NT2/D1 (cell line): ENCODE data around the gene P2RX6.

Source experiments
- DNase-seq: peaks from one replicate; pipeline ENCODE4 v3.0.0-alpha.2; 2011; ENCODE audit warnings: low read depth, low spot score
- H3K27me3 ChIP-seq: 2 replicates; pipeline ENCODE4 v1.6.0; 2011; ENCODE audit warnings: mild to moderate bottlenecking; ENCODE audit not compliant: insufficient read length, insufficient read depth
- H3K36me3 ChIP-seq: 2 replicates; pipeline ENCODE4 v1.6.1; 2011; ENCODE audit warnings: mild to moderate bottlenecking, low read length, mixed read lengths; ENCODE audit not compliant: insufficient read depth, insufficient read length
- H3K4me1 ChIP-seq: 2 replicates; pipeline ENCODE4 v1.5.1; 2011; ENCODE audit not compliant: insufficient read depth, insufficient read length
- H3K4me3 ChIP-seq: 2 replicates; pipeline ENCODE4 v1.5.1; 2011; ENCODE audit warnings: low read depth; ENCODE audit not compliant: insufficient read length
- H3K9ac ChIP-seq: 2 replicates; pipeline ENCODE4 v1.6.0; 2011; ENCODE audit warnings: low read depth; ENCODE audit not compliant: insufficient read length
- H3K9me3 ChIP-seq: 2 replicates; pipeline ENCODE4 v1.5.1; 2011; ENCODE audit warnings: mild to moderate bottlenecking, low read length; ENCODE audit not compliant: insufficient read depth
- SUZ12 ChIP-seq: IDR thresholded peaks from 2 replicates; pipeline ENCODE4 v1.6.1; 2011; ENCODE audit not compliant: insufficient read length, insufficient read depth; ENCODE audit errors: extremely low read depth
- YY1 ChIP-seq: IDR thresholded peaks from 2 replicates; pipeline ENCODE4 v1.6.1; 2011; ENCODE audit not compliant: insufficient read length, insufficient read depth
- ZNF274 ChIP-seq: IDR thresholded peaks from 2 replicates; pipeline ENCODE4 v1.6.1; 2011; ENCODE audit warnings: mild to moderate bottlenecking, low read depth, low read length

The P2RX6 gene

GRCh38 chr22:21013657-21014201 is 1.2 kb upstream of the P2RX6 start:
- TF ChIP-seq SUZ12 = no peak
- TF ChIP-seq ZNF274 = no peak
- no peak for TF ChIP-seq YY1
- Histone ChIP-seq H3K27me3 (peaks cover 7% of the 10 kb centered on the region), H3K9me3 (no peaks in the 10 kb centered on the region), H3K36me3 (no peaks in the 10 kb centered on the region), H3K4me3 (peak overlapping the region; percentile 62), H3K4me1 (peaks cover 6% of the 10 kb centered on the region), H3K9ac (peak overlapping the region; percentile 79)
- no peak for DNase-seq

DNA sequence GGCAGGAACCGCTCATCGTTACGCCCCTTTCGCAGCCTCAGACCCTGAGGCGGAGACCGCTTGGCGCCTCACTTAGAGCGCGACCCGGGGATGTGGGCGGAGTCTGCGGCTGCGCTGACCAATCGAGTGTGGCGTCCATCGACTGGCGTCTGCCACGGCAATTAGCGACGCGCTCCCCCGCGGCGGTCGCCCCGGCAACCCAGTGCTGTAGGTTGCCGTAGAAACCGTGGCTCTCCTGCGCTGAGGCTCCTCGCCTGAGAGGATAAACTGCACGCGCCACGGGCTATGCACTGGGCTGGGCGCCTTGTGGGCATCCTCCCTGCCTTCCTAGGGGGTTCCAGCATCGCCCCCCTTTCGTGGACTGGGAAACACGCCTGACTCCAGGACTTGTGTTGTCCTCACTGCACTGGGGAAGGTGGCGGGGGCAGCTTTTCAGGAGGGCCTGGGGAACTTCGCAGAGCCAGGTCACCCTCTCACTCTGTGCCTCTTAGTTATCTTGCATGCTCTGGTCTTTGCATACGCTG is 701 bp upstream of the P2RX6 start:
- TF ChIP-seq ZNF274 = no peak
- no peak for TF ChIP-seq SUZ12
- TF ChIP-seq YY1 = no peak
- Histone ChIP-seq H3K9me3 (no peaks in the 10 kb centered on the region; the same call in 1 of the 2 replicates), H3K36me3 (no peaks in the 10 kb centered on the region), H3K27me3 (peaks cover 7% of the 10 kb centered on the region), H3K4me3 (peak overlapping the region; percentile 62), H3K4me1 (peaks cover 6% of the 10 kb centered on the region), H3K9ac (peak overlapping the region; percentile 79)
- DNase-seq = peak; percentile 89

- H3K9me3 ChIP-seq = no peaks in the 10 kb centered on the region; the same call in 1 of the 2 replicates
- no peak overlapping the region for H3K4me3 ChIP-seq
- no peak for DNase-seq
Measured at GRCh38 chr22:21015466-21016006, 571 bp downstream of the P2RX6 start.

GRCh38 chr22:21016644-21017420 is 1.9 kb downstream of the P2RX6 start:
- H3K4me3 ChIP-seq = no peak overlapping the region
- no peaks in the 10 kb centered on the region for H3K36me3 ChIP-seq
- no peak overlapping the region for H3K9ac ChIP-seq
- H3K4me1 ChIP-seq = peaks cover 6% of the 10 kb centered on the region
- H3K9me3 ChIP-seq = no peaks in the 10 kb centered on the region; the same call in 1 of the 2 replicates
- no peak for DNase-seq
- peaks cover 7% of the 10 kb centered on the region for H3K27me3 ChIP-seq
- TF ChIP-seq YY1 (no peak), ZNF274 (no peak), SUZ12 (no peak)

More at GRCh38 chr22:21015466-21016006, 571 bp downstream of the P2RX6 start:
- H3K4me1 ChIP-seq = peaks cover 6% of the 10 kb centered on the region
- TF ChIP-seq SUZ12 (no peak), ZNF274 (no peak), YY1 (no peak)
- H3K27me3 ChIP-seq = peaks cover 7% of the 10 kb centered on the region
- H3K36me3 ChIP-seq = no peaks in the 10 kb centered on the region
- H3K9ac ChIP-seq = peak overlapping the region; percentile 21

- H3K36me3 ChIP-seq = no peaks in the 10 kb centered on the region
- H3K4me1 ChIP-seq = peaks cover 8% of the 10 kb centered on the region
- no peaks in the 10 kb centered on the region for H3K27me3 ChIP-seq
- H3K9ac ChIP-seq = no peak overlapping the region
- no peaks in the 10 kb centered on the region; the same call in 1 of the 2 replicates for H3K9me3 ChIP-seq
- no peak for DNase-seq
- TF ChIP-seq YY1 (no peak), SUZ12 (no peak), ZNF274 (no peak)
- H3K4me3 ChIP-seq = no peak overlapping the region
Measured at GRCh38 chr22:21018314-21018713, 3.3 kb downstream of the P2RX6 start.

DNA sequence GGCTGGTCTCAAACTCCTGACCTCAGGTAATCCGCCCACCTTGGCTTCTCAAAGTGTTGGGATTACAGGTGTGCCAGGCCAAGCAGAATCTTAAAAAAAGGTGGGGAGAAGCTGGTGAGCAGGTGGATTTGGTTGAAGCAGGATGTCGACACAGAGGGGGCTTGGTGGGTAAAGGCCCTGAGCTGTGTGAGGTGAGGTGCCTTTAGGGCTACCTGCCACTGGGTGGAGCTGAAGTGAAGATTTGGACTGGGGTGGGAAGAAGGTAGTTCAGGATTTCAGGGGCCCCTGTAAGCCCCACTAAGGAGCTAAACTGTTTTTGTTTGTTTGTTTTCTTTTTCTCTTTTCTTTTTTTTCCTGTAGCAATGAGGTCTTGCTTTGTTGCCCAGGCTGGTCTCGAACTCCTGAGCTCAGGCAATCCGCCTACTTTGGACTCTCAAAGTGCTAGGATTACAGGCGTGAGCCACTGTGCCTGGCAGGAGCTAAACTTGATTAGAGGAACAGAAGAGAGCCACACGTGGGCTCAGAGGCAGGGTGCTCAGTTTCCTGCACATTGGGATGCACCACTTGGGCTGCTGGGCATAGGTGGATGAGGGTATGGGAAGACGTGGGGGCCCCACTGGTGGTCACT is 6.0 kb downstream of the P2RX6 start:
- H3K27me3 ChIP-seq = no peaks in the 10 kb centered on the region
- DNase-seq = no peak
- H3K9ac ChIP-seq = no peak overlapping the region
- no peaks in the 10 kb centered on the region for H3K36me3 ChIP-seq
- no peak overlapping the region for H3K4me3 ChIP-seq
- H3K4me1 ChIP-seq = peaks cover 11% of the 10 kb centered on the region
- no peak for TF ChIP-seq SUZ12
- no peak for TF ChIP-seq ZNF274
- TF ChIP-seq YY1 = no peak
- H3K9me3 ChIP-seq = no peaks in the 10 kb centered on the region; the same call in 1 of the 2 replicates

DNA sequence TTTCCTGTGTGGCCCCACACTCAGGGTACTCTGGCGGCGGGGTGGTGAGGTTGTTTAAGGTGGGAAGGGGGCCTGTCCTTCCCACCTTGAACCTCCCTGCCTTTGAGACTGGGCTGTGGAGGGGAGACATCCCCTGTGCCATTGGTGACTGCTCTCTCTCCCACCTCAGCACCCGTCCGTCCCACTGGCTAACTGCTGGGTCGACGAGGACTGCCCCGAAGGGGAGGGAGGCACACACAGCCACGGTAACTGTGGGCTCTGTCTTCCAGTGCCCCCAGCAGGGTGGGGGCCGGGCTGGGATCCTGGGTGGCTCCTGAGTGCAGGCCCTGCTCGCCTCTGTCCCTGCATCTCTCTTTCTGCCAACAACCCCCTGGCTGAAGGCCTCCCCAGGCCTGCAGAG is 7.5 kb downstream of the P2RX6 start:
- H3K4me1 ChIP-seq = peaks cover 8% of the 10 kb centered on the region
- no peak overlapping the region for H3K4me3 ChIP-seq
- no peaks in the 10 kb centered on the region for H3K36me3 ChIP-seq
- no peak for DNase-seq
- no peaks in the 10 kb centered on the region for H3K27me3 ChIP-seq
- no peak for TF ChIP-seq ZNF274
- no peak for TF ChIP-seq SUZ12
- TF ChIP-seq YY1 = no peak
- H3K9me3 ChIP-seq = no peaks in the 10 kb centered on the region; the same call in 1 of the 2 replicates
- no peak overlapping the region for H3K9ac ChIP-seq
